GM21723 (cell line): ENCODE results near the gene RPAP2.
"Not testable (repeated sequence)": the region's sequence is repeated elsewhere in the genome, so short reads cannot be mapped to it uniquely, and the experiment has no call there.

Experiments
- ATAC-seq: cut with Tn5 transposase; IDR thresholded peaks from one replicate; pipeline ENCODE4 v1.9.1; 2021; ENCODE audit warnings: mild to moderate bottlenecking, moderate library complexity; ENCODE audit not compliant: unreplicated experiment

Gene RPAP2

DNA sequence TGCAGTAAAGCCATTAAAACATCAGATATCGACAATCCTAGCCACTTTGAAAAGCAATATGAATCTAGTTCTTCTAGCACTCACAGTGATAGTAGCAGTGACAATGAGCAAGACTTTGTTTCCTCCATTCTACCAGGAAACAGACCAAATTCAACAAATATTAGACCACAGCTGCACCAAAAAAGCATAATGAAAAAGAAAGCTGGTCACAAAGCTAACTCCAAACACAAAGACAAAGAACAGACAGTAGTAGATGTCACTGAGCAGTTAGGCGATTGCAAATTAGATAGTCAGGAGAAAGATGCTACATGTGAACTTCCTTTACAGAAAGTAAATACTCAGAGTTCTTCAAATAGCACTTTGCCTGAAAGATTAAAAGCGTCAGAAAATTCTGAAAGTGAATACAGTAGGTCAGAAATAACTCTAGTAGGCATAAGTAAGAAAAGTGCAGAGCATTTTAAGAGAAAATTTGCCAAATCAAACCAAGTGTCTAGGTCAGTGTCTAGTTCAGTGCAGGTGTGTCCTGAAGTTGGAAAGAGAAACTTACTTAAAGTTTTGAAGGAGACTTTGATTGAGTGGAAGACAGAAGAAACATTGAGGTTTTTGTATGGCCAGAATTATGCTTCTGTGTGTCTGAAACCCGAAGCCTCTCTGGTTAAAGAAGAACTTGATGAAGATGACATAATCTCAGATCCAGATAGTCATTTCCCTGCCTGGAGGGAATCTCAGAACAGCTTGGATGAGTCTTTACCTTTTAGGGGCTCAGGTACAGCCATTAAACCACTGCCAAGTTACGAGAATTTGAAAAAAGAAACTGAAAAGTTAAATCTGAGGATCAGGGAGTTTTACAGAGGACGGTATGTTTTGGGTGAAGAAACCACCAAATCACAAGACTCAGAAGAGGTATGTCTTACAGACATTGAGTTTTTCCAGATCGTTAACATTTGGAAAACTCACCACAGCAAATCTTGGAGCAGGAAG lies 24.9 kb downstream of the RPAP2 start:
- ATAC-seq: no peak

DNA sequence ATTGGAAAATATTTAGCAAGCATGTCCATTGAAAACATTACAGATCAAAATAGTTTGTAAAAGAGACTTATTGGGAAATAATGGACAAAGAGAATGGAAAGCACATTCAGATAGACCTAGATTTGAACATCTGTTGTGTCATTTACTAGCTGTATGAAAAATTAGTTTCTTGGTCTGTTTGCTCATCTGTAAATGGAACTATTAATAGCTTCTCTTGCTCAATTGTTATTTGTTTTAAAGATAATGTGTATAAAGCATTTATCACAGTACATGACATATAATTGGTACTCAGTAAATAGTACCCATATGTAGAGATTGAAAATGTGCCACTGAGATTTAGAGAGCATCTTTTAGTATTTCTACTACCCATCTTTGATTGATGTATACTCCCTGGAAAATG lies 25.9 kb downstream of the RPAP2 start:
- no peak for ATAC-seq

DNA sequence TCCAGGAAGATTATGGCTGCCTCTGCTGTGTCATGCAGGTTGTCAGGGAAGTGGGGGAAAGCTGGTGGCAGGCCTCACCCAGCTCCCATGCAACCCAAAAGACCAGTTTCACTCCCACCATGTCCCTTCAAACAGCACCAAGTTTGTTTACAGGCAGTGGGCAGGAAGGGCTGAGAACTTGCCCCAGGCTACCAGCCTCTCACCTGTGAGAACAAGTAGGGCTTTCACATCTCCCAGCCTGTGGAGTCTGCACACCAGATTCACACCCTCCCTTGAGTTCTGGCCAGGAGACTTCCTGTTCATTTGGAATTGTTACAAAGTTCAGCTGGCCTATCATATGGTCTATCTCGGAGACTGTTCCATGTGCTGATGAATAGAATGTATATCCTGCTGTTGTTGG lies 27.8 kb downstream of the RPAP2 start:
- no peak for ATAC-seq

DNA sequence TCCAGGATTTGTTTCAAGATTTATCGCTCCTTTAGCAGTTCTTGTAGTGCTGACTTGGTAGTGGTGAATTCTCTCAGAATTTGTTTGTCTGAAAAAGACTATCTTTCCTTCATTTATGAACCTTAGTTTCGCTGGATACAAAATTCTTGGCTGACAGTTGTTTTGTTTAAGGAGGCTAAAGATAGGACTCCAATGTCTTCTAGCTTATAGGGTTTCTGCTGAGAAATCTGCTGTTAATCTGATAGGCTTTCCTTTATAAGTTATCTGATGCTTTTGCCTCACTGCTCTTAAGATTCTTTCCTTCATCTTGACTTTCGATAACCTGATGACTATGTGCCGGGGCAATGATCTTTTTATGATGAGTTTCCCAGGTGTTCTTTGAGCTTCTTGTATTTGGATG lies 28.9 kb downstream of the RPAP2 start:
- no peak for ATAC-seq

DNA sequence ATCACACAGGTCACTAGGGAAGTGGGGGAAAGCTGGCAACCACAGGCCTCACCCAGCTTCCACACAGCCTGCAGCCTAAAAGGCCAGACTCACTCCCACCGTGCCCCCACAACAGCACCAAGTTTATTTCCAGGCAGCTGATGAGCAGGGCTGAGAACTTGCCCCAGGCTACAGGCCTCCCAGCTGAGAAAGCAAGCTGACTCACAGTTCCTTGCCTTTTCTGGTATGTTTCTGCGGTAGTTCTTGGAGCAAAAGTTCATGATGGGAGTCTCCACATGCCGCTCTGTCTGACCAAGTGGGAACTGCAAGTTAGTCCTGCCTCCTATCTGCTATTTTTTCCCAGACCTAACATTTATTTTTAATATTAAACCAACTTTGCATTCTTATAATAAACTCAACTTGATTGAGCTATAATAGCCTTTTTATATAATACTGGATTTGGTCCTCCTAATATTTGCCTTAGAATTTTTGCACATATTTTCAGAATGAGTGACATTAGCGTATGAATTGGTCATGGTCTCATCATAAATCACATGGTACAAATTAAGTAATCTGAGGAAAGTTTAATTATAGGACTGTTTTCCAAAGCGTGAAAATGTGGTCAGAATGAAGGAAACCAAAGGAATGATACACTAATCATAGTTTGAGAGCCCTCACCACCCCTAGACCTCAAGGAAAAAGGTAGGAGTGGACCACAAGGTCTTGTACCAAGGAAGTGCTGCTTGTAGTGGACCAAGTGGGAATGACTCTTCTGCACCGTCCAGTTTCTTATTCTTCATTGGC lies 30.7 kb downstream of the RPAP2 start:
- ATAC-seq: no peak

DNA sequence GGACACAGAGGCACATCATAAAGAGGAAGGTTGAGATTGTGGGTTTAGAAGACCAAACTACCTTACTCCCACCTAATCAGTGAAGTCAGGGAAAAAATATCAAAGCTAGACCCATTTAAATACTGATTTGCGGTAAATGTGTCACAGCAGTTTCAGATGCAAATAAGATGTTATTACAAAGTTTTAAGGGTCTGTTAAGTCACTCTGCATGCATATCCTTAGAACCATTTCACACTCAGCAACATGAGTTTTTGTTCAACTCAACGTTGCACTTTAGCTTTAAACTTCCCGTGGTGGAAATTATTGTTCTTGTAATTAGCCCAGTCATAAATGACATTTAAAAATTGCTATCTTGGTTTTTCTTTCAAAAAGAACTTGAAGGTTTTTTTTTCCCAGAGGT lies 34.8 kb downstream of the RPAP2 start:
- ATAC-seq: no peak

DNA sequence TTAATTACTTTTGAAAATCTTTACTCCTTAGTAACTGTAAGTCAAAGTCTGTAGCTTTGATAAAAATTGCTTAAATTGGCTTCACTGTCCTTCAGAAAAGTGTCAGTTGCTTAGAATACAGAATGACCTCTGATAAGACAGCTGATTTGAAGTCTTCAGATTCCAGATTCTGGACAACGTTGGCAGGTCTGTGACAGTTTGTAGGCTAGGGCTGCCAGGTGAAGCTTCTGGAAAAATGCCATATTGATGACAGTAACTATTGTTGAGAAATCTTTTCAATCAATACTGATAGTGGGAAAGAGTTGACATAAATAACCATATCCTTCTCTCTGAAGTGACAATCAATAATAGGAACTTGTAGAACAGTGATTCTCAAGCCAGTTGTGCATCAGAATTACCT lies 41.3 kb downstream of the RPAP2 start:
- ATAC-seq: no peak

DNA sequence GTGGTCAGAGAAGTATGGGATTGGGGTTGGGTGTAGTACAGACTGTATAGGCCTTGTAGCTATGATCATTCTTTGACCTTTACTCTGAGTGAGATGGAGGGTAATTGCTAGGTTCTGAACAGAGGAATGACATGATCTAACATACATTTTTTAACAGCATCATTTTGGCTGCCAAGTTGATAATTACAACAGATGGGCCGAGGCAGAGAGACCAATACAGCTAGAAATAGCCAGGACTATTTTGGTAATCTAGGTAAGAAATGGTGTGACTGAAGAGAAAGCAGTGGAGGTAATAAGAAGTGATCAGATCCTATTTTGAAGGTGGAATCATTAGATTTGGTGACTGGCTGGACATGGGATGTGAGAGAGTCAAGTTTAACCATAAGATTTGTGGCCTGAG lies 43.5 kb downstream of the RPAP2 start:
- no peak for ATAC-seq

DNA sequence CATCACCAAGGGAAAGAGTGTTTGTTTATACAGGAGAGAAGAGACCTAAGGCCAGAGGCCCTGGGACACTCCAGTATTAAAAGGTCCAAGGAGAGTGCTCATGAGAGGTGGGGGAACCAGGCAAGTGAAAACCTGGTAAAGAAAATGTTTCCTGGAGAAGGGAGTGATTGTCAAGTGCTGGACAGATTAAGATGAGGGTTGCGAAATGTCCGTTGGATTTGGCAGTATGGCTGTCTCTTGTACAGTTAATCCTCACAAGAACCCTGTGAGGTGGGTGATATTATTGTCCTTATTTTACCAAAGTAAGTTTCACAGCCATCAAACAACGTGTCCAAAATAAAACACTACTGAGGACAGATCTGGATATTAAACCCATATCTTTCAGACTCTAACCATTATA lies 44.2 kb downstream of the RPAP2 start:
- no peak for ATAC-seq

DNA sequence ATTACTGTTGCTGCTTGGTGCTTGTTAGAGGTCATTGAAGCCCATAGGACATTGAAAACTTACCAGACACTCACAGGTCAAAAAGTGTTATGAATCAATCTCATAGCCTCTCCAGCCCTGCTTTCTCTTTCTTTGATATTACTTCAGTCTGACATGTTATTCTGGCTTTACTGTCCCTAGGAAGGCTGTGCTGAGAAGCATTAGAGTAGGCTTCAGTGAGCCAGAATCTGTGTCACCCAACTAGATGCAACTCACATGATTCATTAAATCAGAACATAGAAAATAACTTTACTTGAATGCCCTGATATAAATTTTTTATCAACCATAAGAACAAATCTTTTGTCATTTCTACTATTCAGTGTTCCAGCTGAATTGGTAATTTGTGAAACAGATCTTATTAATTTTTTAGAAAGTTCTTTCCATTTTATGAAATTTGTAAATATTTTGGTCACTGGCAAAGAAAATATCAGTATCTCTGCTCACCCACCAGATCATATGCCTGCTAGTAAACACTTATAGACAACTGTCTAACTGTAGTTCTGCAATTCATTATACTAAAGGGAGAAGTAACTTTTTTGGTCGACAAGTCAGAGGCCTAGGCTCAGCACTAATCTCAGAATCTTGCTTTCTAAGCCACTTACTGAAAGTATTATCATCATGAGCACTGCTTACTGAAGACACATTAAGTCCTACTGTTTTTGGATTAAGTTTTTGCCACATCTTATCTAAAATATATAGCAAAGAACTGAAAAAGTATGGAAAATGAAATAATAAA lies 48.2 kb downstream of the RPAP2 start:
- ATAC-seq: no peak

DNA sequence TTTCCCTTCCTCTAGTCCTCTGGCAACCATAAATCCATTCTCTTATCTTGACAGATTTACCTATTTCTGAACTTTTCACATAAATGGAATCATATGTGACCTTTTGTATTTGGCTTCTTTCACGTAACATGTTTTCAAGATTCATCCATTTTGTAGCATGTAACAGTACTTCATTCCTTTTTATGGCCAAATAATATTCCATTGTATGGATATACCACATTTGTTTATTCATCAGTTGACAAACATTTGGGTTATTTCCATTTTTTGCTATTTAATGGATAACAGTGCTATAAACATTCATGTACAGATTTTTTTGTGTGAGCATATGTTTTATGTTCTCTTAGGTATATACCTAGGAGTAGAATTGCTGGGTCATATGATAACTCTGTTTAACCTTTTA lies 54.0 kb downstream of the RPAP2 start:
- ATAC-seq: no peak

DNA sequence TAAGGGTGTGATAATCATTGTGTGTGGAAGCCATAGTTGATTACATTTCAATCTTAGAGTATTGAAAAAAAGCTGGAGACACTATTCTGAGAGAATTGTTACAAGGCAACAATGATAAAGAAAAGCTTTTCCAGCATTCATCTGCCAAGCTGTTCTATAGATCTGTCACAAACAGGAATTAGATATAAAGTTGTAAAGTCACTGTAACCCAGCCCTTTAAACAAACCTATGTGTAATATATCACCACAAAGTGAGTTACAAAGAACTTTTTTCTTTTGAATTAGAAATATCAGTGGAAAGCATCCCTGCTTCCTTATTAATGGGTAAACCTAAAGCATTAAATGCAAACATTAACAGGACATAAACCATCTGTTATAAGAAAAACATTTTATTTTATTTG lies 55.4 kb downstream of the RPAP2 start:
- no peak for ATAC-seq

DNA sequence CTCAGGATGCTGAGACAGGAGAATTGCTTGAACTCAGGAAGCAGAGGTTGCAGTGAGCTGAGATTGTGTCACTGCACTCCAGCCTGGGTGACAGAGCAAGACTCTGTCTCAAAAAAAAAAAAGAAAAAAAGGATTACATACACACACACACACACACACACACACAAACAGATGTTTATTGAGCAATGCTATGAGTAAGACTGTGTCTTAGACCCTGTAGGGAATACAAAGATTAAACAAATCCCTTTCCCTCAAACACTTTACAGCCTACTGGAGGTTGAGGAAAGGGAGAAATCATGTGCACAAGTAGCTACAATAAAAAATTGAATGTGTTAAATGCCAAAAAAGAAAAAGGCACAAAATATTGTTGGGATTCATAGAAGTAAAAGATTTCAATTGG lies 58.1 kb downstream of the RPAP2 start:
- no peak for ATAC-seq

DNA sequence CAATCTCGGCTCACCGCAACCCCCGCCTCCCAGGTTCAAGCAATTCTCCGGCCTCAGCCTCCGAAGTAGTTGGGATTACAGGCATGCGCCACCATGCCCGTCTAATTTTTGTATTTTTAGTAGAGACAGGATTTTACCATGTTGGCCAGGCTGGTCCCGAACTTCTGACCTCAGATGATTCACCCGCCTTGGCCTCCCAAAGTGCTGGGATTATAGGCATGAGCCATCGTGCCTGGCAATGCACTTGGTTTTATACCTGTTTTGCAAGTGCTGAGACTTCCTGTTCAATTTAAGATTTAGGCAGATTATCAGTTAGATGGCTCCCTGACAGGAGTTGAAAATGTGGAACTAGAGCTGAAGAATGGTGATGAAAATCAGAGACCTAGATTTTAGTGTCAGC lies 60.5 kb downstream of the RPAP2 start:
- not testable (repeated sequence) for ATAC-seq

DNA sequence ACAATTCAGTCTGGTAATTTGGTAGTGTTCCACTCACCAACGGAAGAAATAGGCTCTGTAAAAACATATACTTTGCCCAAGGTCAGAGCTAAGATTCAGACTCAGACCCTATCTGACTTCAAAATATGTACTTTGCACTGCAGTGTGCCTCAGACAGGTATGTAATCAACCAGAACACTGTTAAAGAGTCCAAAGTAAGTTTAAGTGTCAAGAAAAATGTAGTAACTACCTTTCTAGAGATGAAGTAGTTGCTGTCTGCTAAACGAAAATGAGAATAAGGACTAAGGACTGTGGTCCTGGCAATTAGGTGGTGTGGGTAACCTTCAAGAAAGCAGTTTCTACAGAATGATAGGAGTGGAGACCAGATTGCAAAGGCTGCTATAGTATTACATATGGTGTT lies 61.1 kb downstream of the RPAP2 start:
- ATAC-seq: no peak

DNA sequence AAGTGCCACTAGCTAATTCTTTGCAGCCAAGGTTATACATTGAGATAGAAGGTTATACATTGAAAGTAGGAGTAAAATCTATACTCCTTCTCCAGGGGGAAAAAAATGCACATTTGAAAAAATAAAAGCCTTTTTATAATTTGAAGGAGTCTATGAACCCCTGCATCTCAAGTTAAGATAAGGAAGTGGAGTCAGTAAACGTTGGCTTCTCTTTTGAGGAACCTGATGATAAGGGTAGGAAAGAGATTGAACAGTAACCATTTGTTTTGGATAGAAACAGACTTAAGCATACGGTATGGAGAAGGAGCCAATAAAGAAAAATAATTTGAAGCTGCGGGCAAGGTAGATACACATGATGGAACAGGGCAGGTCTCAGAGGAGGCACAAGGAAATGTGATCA lies 64.1 kb downstream of the RPAP2 start:
- no peak for ATAC-seq

DNA sequence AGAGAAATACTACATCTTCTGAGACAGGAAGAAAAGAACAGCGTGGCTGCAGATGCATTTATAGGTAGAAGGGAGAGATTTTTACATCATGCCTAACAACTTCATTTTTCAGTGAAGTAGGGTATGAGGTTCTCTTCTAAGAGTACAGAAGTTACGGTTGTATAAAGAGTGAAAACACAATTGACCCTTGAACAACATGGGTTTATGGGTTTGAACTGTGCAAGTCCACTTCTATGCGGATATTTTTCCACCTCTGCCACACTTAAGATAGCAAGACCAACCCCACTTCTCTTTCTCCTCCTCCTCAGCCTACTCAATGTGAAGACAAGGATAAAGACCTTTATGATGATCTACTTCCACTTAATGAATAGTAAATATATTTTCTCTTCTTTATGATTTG lies 64.5 kb downstream of the RPAP2 start:
- no peak for ATAC-seq

DNA sequence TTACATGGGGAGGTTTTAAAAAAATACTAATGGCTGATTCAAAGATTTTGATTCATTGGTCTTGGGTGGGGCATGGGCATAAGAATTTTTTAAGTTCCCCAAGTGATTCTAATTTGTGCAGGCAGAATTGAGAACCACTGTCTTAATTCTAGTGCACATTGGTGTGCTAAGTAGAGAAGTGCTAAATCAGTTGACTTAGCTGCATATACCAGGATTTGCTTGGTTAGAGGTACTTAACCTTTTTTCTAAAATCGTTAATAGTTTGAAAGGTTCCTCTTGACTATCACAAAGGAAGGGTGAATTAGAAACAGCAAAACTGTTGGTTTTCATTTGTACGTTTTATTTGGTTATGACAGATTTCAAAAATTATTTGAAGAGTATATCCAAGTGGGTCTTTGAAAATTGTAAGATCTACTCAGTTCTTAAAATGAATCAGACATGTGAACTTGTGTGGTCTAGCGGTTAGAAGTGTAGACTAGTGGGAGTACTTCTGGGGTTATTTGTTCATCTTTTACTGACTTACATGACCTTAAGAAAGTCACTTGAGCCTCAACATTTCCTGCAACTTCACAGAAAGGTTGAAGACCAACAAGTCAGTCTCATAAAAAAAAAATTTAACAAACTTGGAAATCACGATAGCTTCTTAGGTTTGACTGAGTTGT lies 66.7 kb downstream of the RPAP2 start:
- ATAC-seq: peak; percentile 74

DNA sequence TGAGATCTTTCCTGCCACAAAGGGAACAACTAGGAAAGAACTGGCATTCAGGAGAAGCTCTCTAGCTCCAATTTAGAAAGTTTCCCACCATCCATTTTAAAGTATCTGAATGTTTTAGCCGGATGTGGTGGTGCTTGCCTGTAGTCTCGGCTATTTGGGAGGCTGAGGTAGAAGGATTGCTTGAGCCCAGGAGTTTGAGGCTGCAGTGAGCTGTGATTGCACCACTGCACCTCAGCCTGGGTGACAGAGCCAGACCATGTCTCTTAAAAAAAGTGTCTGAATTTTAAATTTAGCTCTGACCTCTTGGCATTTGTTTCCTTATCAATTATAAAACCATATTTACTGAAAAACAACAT lies 67.2 kb downstream of the RPAP2 start:
- ATAC-seq: no peak

DNA sequence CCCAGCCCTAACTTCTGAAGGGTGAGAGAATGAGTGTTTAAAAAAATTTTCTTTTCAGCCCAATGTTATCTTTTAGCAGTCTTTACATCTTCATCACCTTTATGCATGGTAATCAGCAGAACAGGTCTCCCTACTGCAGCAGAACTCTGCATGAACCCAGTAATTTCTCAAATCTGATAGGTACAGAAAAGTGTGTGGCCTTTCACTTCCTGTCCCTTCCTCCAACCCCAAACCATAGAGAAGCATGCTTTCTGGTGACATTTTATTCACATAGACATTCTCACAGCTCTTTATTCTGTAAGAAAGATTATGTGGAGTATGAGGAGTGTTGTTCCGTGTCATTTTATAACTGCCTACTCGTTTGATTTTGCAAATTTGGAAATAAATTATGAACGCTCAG lies 68.6 kb downstream of the RPAP2 start:
- peak; percentile 54 for ATAC-seq

DNA sequence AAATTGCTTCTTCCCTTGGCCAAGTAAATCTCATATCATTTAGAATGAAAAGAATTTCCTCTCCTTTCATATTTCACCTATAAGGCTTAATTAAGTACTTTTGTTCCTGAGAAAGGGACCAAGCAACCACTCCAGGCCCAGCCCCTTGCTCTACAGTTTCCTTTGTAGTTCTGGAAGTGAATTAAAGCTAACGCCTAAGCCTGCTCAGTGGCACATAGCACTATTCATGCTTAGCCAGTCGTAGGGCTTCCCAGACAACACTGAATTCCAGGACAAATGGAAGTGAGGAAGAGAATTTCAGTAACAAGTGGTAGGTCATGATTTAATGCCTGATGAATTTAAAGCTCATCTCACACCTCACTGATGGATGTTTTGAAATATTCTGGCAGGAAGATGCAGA lies 73.3 kb downstream of the RPAP2 start:
- no peak for ATAC-seq
